ENCODE results near the gene RWDD3. TPM values are rescaled to one million over a fixed set of nuclear protein-coding genes. Genes with fewer than 3 reads are reported as not detected.

Gene RWDD3
- polyA plus RNA-seq, 1 experiment: 24.6 TPM

DNA sequence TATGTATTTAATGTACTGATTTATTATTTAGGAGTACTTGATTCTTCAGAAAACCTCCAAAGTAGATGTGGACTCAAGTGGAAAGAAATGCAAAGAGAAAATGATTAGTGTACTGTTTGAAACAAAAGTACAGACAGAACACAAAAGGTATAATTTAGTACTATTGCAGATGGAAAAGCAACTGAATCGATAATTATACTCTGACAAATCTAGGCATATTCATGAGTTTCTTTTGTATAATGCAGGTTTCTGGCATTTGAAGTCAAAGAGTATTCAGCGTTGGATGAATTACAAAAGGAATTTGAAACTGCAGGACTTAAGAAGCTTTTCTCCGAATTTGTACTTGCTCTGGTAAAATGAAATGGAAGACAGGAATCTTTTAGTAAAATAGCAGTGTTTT is 12.5 kb downstream of the RWDD3 start:
- ChIA-PET POLR2A (no interaction called here), CTCF (interaction anchor here (4.4 kb wide), 1 partner anchor 13 kb away, joined by 55 read pairs; the partner anchor contains the start of gene RWDD3)
- Histone ChIP-seq H3K27ac (ENCODE audit: low read depth, low read length) (no peak overlapping the region), H3K27me3 (ENCODE audit: control insufficient read depth, insufficient read depth, low read length) (no peaks in the 10 kb centered on the region), H3K9me3 (ENCODE audit: control insufficient read depth, insufficient read depth, low read length) (peaks cover under 1% of the 10 kb centered on the region; the same call in 1 of the 2 replicates), H3K4me3 (ENCODE audit: low read depth, low read length) (no peak overlapping the region)
- TF ChIP-seq, protein P1, sequence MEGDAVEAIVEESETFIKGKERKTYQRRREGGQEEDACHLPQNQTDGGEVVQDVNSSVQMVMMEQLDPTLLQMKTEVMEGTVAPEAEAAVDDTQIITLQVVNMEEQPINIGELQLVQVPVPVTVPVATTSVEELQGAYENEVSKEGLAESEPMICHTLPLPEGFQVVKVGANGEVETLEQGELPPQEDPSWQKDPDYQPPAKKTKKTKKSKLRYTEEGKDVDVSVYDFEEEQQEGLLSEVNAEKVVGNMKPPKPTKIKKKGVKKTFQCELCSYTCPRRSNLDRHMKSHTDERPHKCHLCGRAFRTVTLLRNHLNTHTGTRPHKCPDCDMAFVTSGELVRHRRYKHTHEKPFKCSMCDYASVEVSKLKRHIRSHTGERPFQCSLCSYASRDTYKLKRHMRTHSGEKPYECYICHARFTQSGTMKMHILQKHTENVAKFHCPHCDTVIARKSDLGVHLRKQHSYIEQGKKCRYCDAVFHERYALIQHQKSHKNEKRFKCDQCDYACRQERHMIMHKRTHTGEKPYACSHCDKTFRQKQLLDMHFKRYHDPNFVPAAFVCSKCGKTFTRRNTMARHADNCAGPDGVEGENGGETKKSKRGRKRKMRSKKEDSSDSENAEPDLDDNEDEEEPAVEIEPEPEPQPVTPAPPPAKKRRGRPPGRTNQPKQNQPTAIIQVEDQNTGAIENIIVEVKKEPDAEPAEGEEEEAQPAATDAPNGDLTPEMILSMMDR (IDR thresholded peaks at IDR 0.05; ENCODE audit: low read depth, low read length): no peak
- DNase-seq (ENCODE audit: low read depth, low spot score): no peak

DNA sequence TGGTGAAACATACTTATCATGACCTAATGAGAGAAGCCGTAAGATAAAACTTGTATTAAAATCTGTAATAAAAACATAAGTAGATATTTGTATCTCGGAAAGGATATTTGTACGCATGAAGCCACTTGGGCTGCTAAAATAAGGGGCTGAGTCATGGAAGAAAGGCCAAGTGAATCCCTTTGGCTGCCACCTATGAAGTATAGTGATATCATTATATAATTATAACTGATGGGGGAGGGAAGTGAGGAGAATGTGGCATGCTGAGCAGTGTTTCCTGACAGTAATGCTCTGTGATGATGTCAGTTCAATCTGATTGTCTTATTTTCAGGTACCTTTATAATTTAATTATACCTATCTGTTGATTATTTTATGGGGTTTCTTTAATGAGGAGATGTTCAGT is 13.6 kb downstream of the RWDD3 start:
- no peak for DNase-seq (ENCODE audit: low read depth, low spot score)
- TF ChIP-seq, protein P1 (IDR thresholded peaks at IDR 0.05; ENCODE audit: low read depth, low read length): no peak
- CTCF ChIA-PET: interaction anchor here (2.1 kb wide), 1 partner anchor 14 kb away, joined by 17 read pairs; the partner anchor contains the start of gene RWDD3

GRCh38 chr1:95249916-95250315 is 15.9 kb downstream of the RWDD3 start:
- TF ChIP-seq, protein P1 (IDR thresholded peaks at IDR 0.05; ENCODE audit: low read depth, low read length): no peak
- no peaks in the 10 kb centered on the region for H3K9me3 ChIP-seq (ENCODE audit: control insufficient read depth, insufficient read depth, low read length)
- ChIA-PET CTCF (interaction anchor here (1.2 kb wide), 1 partner anchor 16 kb away, joined by 8 read pairs; the partner anchor contains the start of gene RWDD3), POLR2A (no interaction called here)
- H3K27ac ChIP-seq (ENCODE audit: low read depth, low read length): no peak overlapping the region
- no peaks in the 10 kb centered on the region for H3K27me3 ChIP-seq (ENCODE audit: control insufficient read depth, insufficient read depth, low read length)
- H3K4me3 ChIP-seq (ENCODE audit: low read depth, low read length): no peak overlapping the region
- DNase-seq (ENCODE audit: low read depth, low spot score): no peak

More for the DNA sequence above, 13.6 kb downstream of the RWDD3 start:
- Histone ChIP-seq H3K27ac (ENCODE audit: low read depth, low read length) (no peak overlapping the region), H3K4me3 (ENCODE audit: low read depth, low read length) (no peak overlapping the region), H3K9me3 (ENCODE audit: control insufficient read depth, insufficient read depth, low read length) (no peaks in the 10 kb centered on the region), H3K27me3 (ENCODE audit: control insufficient read depth, insufficient read depth, low read length) (no peaks in the 10 kb centered on the region)
- POLR2A ChIA-PET: no interaction called here

GRCh38 chr1:95252422-95252821 is 18.4 kb downstream of the RWDD3 start:
- POLR2A ChIA-PET: no interaction called here
- Histone ChIP-seq H3K4me3 (ENCODE audit: low read depth, low read length) (no peak overlapping the region), H3K27me3 (ENCODE audit: control insufficient read depth, insufficient read depth, low read length) (no peaks in the 10 kb centered on the region), H3K27ac (ENCODE audit: low read depth, low read length) (no peak overlapping the region), H3K9me3 (ENCODE audit: control insufficient read depth, insufficient read depth, low read length) (no peaks in the 10 kb centered on the region)
- TF ChIP-seq, protein P1 (IDR thresholded peaks at IDR 0.05; ENCODE audit: low read depth, low read length): no peak
- DNase-seq (ENCODE audit: low read depth, low spot score): no peak
- CTCF ChIA-PET: interaction anchor here (1.5 kb wide), 1 partner anchor 18 kb away, joined by 8 read pairs; the partner anchor contains the start of gene RWDD3

- DNase-seq (ENCODE audit: low read depth, low spot score): no peak
- no peaks in the 10 kb centered on the region for H3K9me3 ChIP-seq (ENCODE audit: control insufficient read depth, insufficient read depth, low read length)
- ChIA-PET CTCF (no interaction called here), POLR2A (no interaction called here)
- no peak overlapping the region for H3K27ac ChIP-seq (ENCODE audit: low read depth, low read length)
- no peak overlapping the region for H3K4me3 ChIP-seq (ENCODE audit: low read depth, low read length)
- TF ChIP-seq, protein P1 (IDR thresholded peaks at IDR 0.05; ENCODE audit: low read depth, low read length): no peak
- H3K27me3 ChIP-seq (ENCODE audit: control insufficient read depth, insufficient read depth, low read length): no peaks in the 10 kb centered on the region
Measured at GRCh38 chr1:95254959-95255358, 20.9 kb downstream of the RWDD3 start.
